Stimulated activated CD4-positive, alpha-beta T cell treated with anti-CD3 and anti-CD28 coated beads, TNF-alpha, amount 100 ng/mL, for 1 hour (primary cell): ENCODE data around the gene TMEM245.
A peak's percentile ranks its signal among the peaks of the same experiment; 100 is the strongest.

Experiments used
- DNase-seq, 3 donors: peaks; one replicate each; pipeline ENCODE4 v3.0.0-alpha.2; 2020; ENCODE audit warnings: low read depth in 3 of 3, low spot score in 1 of 3

Gene TMEM245

GRCh38 chr9:109028457-109028856, 91.3 kb downstream of the TMEM245 start:
- no peak for DNase-seq

GRCh38 chr9:109027176-109027575, 92.6 kb downstream of the TMEM245 start:
- no peak for DNase-seq

- DNase-seq, result no peak
Measured at GRCh38 chr9:109026306-109026705, 93.4 kb downstream of the TMEM245 start.

GRCh38 chr9:109022873-109023272, 96.9 kb downstream of the TMEM245 start:
- no peak for DNase-seq

GRCh38 chr9:109020581-109021511, 98.9 kb downstream of the TMEM245 start:
- no peak for DNase-seq

- no peak for DNase-seq
Measured at GRCh38 chr9:109020113-109020512, 99.6 kb downstream of the TMEM245 start.

- DNase-seq, result no peak
Measured at GRCh38 chr9:109019420-109019819, 100.3 kb downstream of the TMEM245 start.

- no peak for DNase-seq
Measured at GRCh38 chr9:109017493-109017892, 102.3 kb downstream of the TMEM245 start.

GRCh38 chr9:109017061-109017460, 102.7 kb downstream of the TMEM245 start:
- DNase-seq, result no peak

- no peak for DNase-seq
Measured at GRCh38 chr9:109016132-109016531, 103.6 kb downstream of the TMEM245 start.

GRCh38 chr9:109014608-109015280, 105.0 kb downstream of the TMEM245 start:
- DNase-seq, result no peak

- DNase-seq, result no peak
Measured at GRCh38 chr9:109013679-109014607, 105.8 kb downstream of the TMEM245 start.

GRCh38 chr9:109012876-109013678, 106.7 kb downstream of the TMEM245 start, which contains the start of gene CTNNAL1:
Gene CTNNAL1 (minus strand): TSS chr9:109013499. CDS start chr9:109013442, 57 bp downstream.
- DNase-seq, result peak; percentile 62 to 76 (median 68)

GRCh38 chr9:109012009-109012875, 107.5 kb downstream of the TMEM245 start:
- peak in 2 of 3 donors; percentile 1 to 20 for DNase-seq

GRCh38 chr9:109011231-109011671, 108.5 kb downstream of the TMEM245 start:
- DNase-seq, result no peak

GRCh38 chr9:109010746-109011145, 109.0 kb downstream of the TMEM245 start:
- peak in 1 of 3 donors; percentile 24 for DNase-seq

GRCh38 chr9:109005678-109006077, 114.1 kb downstream of the TMEM245 start:
- DNase-seq, result no peak

GRCh38 chr9:109003116-109003515, 116.6 kb downstream of the TMEM245 start:
- no peak for DNase-seq

- no peak for DNase-seq
Measured at GRCh38 chr9:109002141-109002540, 117.6 kb downstream of the TMEM245 start.
